Breast epithelium (tissue), 3 donors: ENCODE results near the gene CYB5D1.

ENCODE experiments used
- CTCF ChIP-seq, 3 donors: fragments of 450-650 bp; IDR thresholded peaks; one replicate each; pipeline ENCODE4 v1.5.1; 2016 to 2017; ENCODE audit warnings: antibody characterized with exemption in 3 of 3, mild to moderate bottlenecking in 3 of 3, moderate library complexity in 3 of 3
- POLR2A ChIP-seq: fragments of 450-650 bp; IDR thresholded peaks from one replicate; pipeline ENCODE4 v1.6.1; 2016; ENCODE audit warnings: antibody characterized with exemption, mild to moderate bottlenecking, moderate library complexity

GRCh38 chr17:7854078-7854777 lies 3.6 kb upstream of the CYB5D1 start:
- no peak for TF ChIP-seq POLR2A
- no peak for TF ChIP-seq CTCF (IDR thresholded peaks at IDR 0.05)
